ENCODE measurements around the gene GNPTAB.

GNPTAB gene

GRCh38 chr12:101785671-101786070, 45.1 kb downstream of the GNPTAB start:
- H3K9me3 ChIP-seq (ENCODE audit: control insufficient read depth, insufficient read depth, low read length) = no peaks in the 10 kb centered on the region
- DNase-seq (ENCODE audit: low read depth, low spot score) = no peak
- WGBS (ENCODE audit: insufficient coverage, insufficient read length) = no CpG with 5 or more reads among the region's 1 CpG
- H3K27me3 ChIP-seq (ENCODE audit: control insufficient read depth, insufficient read depth, low read length) = no peaks in the 10 kb centered on the region
- peaks cover 2% of the 10 kb centered on the region for H3K4me1 ChIP-seq (ENCODE audit: control insufficient read depth, insufficient read depth, low read length)
- no peak overlapping the region for H3K4me3 ChIP-seq (ENCODE audit: low read length)
- no peaks in the 10 kb centered on the region; the same call in 1 of the 2 replicates for H3K36me3 ChIP-seq (ENCODE audit: control insufficient read depth, insufficient read depth, low read length)
- no peak overlapping the region for H3K27ac ChIP-seq (ENCODE audit: low read length)

- Histone ChIP-seq H3K9me3 (ENCODE audit: control insufficient read depth, insufficient read depth, low read length) (no peaks in the 10 kb centered on the region), H3K4me1 (ENCODE audit: control insufficient read depth, insufficient read depth, low read length) (peaks cover 2% of the 10 kb centered on the region), H3K27me3 (ENCODE audit: control insufficient read depth, insufficient read depth, low read length) (no peaks in the 10 kb centered on the region), H3K36me3 (ENCODE audit: control insufficient read depth, insufficient read depth, low read length) (no peaks in the 10 kb centered on the region; the same call in 1 of the 2 replicates), H3K27ac (ENCODE audit: low read length) (no peak overlapping the region), H3K4me3 (ENCODE audit: low read length) (no peak overlapping the region)
- WGBS (ENCODE audit: insufficient coverage, insufficient read length) = no CpG with 5 or more reads among the region's 1 CpG
- no peak for DNase-seq (ENCODE audit: low read depth, low spot score)
These were observed 46.4 kb downstream of the GNPTAB start for GRCh38 chr12:101784376-101784775.

GRCh38 chr12:101783838-101784237, 46.9 kb downstream of the GNPTAB start:
- no peak for DNase-seq (ENCODE audit: low read depth, low spot score)
- Histone ChIP-seq H3K27me3 (ENCODE audit: control insufficient read depth, insufficient read depth, low read length) (no peaks in the 10 kb centered on the region), H3K27ac (ENCODE audit: low read length) (no peak overlapping the region), H3K4me3 (ENCODE audit: low read length) (no peak overlapping the region), H3K36me3 (ENCODE audit: control insufficient read depth, insufficient read depth, low read length) (no peaks in the 10 kb centered on the region; the same call in 1 of the 2 replicates), H3K4me1 (ENCODE audit: control insufficient read depth, insufficient read depth, low read length) (peaks cover 2% of the 10 kb centered on the region), H3K9me3 (ENCODE audit: control insufficient read depth, insufficient read depth, low read length) (no peaks in the 10 kb centered on the region)
- no CpG with 5 or more reads among the region's 2 CpGs for WGBS (ENCODE audit: insufficient coverage, insufficient read length)

GRCh38 chr12:101783150-101783549, 47.6 kb downstream of the GNPTAB start:
- no peak for DNase-seq (ENCODE audit: low read depth, low spot score)
- Histone ChIP-seq H3K27ac (ENCODE audit: low read length) (no peak overlapping the region), H3K4me3 (ENCODE audit: low read length) (no peak overlapping the region), H3K9me3 (ENCODE audit: control insufficient read depth, insufficient read depth, low read length) (no peaks in the 10 kb centered on the region), H3K36me3 (ENCODE audit: control insufficient read depth, insufficient read depth, low read length) (no peaks in the 10 kb centered on the region; the same call in 1 of the 2 replicates), H3K4me1 (ENCODE audit: control insufficient read depth, insufficient read depth, low read length) (peaks cover 2% of the 10 kb centered on the region), H3K27me3 (ENCODE audit: control insufficient read depth, insufficient read depth, low read length) (no peaks in the 10 kb centered on the region)
- WGBS (ENCODE audit: insufficient coverage, insufficient read length) = no CpG with 5 or more reads among the region's 2 CpGs

GRCh38 chr12:101782273-101782731, 48.5 kb downstream of the GNPTAB start:
- Histone ChIP-seq H3K36me3 (ENCODE audit: control insufficient read depth, insufficient read depth, low read length) (no peaks in the 10 kb centered on the region; the same call in 1 of the 2 replicates), H3K27ac (ENCODE audit: low read length) (no peak overlapping the region), H3K4me3 (ENCODE audit: low read length) (no peak overlapping the region), H3K4me1 (ENCODE audit: control insufficient read depth, insufficient read depth, low read length) (peaks cover 2% of the 10 kb centered on the region), H3K9me3 (ENCODE audit: control insufficient read depth, insufficient read depth, low read length) (no peaks in the 10 kb centered on the region), H3K27me3 (ENCODE audit: control insufficient read depth, insufficient read depth, low read length) (no peaks in the 10 kb centered on the region)
- WGBS (ENCODE audit: insufficient coverage, insufficient read length) = no CpG with 5 or more reads among the region's 3 CpGs
- DNase-seq (ENCODE audit: low read depth, low spot score) = no peak

GRCh38 chr12:101781834-101782233, 48.9 kb downstream of the GNPTAB start:
- WGBS (ENCODE audit: insufficient coverage, insufficient read length) = no CpG with 5 or more reads among the region's 3 CpGs
- no peak overlapping the region for H3K4me3 ChIP-seq (ENCODE audit: low read length)
- H3K27ac ChIP-seq (ENCODE audit: low read length) = no peak overlapping the region
- no peaks in the 10 kb centered on the region for H3K27me3 ChIP-seq (ENCODE audit: control insufficient read depth, insufficient read depth, low read length)
- H3K36me3 ChIP-seq (ENCODE audit: control insufficient read depth, insufficient read depth, low read length) = no peaks in the 10 kb centered on the region; the same call in 1 of the 2 replicates
- no peak for DNase-seq (ENCODE audit: low read depth, low spot score)
- no peaks in the 10 kb centered on the region for H3K9me3 ChIP-seq (ENCODE audit: control insufficient read depth, insufficient read depth, low read length)
- peaks cover 2% of the 10 kb centered on the region for H3K4me1 ChIP-seq (ENCODE audit: control insufficient read depth, insufficient read depth, low read length)

- DNase-seq (ENCODE audit: low read depth, low spot score) = no peak
- Histone ChIP-seq H3K4me1 (ENCODE audit: control insufficient read depth, insufficient read depth, low read length) (peaks cover 2% of the 10 kb centered on the region), H3K27ac (ENCODE audit: low read length) (no peak overlapping the region), H3K4me3 (ENCODE audit: low read length) (no peak overlapping the region), H3K36me3 (ENCODE audit: control insufficient read depth, insufficient read depth, low read length) (peaks cover 2% of the 10 kb centered on the region; the same call in 1 of the 2 replicates), H3K9me3 (ENCODE audit: control insufficient read depth, insufficient read depth, low read length) (no peaks in the 10 kb centered on the region), H3K27me3 (ENCODE audit: control insufficient read depth, insufficient read depth, low read length) (no peaks in the 10 kb centered on the region)
- no CpG with 5 or more reads among the region's 2 CpGs for WGBS (ENCODE audit: insufficient coverage, insufficient read length)
These were observed 50.2 kb downstream of the GNPTAB start for GRCh38 chr12:101780599-101780998.

- WGBS (ENCODE audit: insufficient coverage, insufficient read length) = no CpG with 5 or more reads among the region's 6 CpGs
- H3K27me3 ChIP-seq (ENCODE audit: control insufficient read depth, insufficient read depth, low read length) = no peaks in the 10 kb centered on the region
- no peak overlapping the region for H3K4me3 ChIP-seq (ENCODE audit: low read length)
- no peak overlapping the region for H3K27ac ChIP-seq (ENCODE audit: low read length)
- H3K4me1 ChIP-seq (ENCODE audit: control insufficient read depth, insufficient read depth, low read length) = peaks cover 2% of the 10 kb centered on the region
- H3K36me3 ChIP-seq (ENCODE audit: control insufficient read depth, insufficient read depth, low read length) = 0 out of 2 replicates have a peak, but pooled peaks cover 2% of the 10 kb centered on the region
- H3K9me3 ChIP-seq (ENCODE audit: control insufficient read depth, insufficient read depth, low read length) = no peaks in the 10 kb centered on the region
- DNase-seq (ENCODE audit: low read depth, low spot score) = no peak
These were observed 51.1 kb downstream of the GNPTAB start for GRCh38 chr12:101779626-101780025.

- no peak overlapping the region for H3K4me3 ChIP-seq (ENCODE audit: low read length)
- H3K36me3 ChIP-seq (ENCODE audit: control insufficient read depth, insufficient read depth, low read length) = 0 out of 2 replicates have a peak, but pooled peaks cover 2% of the 10 kb centered on the region
- no peaks in the 10 kb centered on the region for H3K9me3 ChIP-seq (ENCODE audit: control insufficient read depth, insufficient read depth, low read length)
- H3K4me1 ChIP-seq (ENCODE audit: control insufficient read depth, insufficient read depth, low read length) = peaks cover 2% of the 10 kb centered on the region
- no peak for DNase-seq (ENCODE audit: low read depth, low spot score)
- H3K27me3 ChIP-seq (ENCODE audit: control insufficient read depth, insufficient read depth, low read length) = no peaks in the 10 kb centered on the region
- WGBS (ENCODE audit: insufficient coverage, insufficient read length) = no CpG with 5 or more reads among the region's 3 CpGs
- no peak overlapping the region for H3K27ac ChIP-seq (ENCODE audit: low read length)
These were observed 51.6 kb downstream of the GNPTAB start for GRCh38 chr12:101779200-101779599.

GRCh38 chr12:101777978-101778377, 52.8 kb downstream of the GNPTAB start:
- no peak for DNase-seq (ENCODE audit: low read depth, low spot score)
- Histone ChIP-seq H3K27me3 (ENCODE audit: control insufficient read depth, insufficient read depth, low read length) (no peaks in the 10 kb centered on the region), H3K9me3 (ENCODE audit: control insufficient read depth, insufficient read depth, low read length) (no peaks in the 10 kb centered on the region), H3K36me3 (ENCODE audit: control insufficient read depth, insufficient read depth, low read length) (0 out of 2 replicates have a peak, but pooled peaks cover 2% of the 10 kb centered on the region), H3K4me1 (ENCODE audit: control insufficient read depth, insufficient read depth, low read length) (peaks cover 2% of the 10 kb centered on the region), H3K27ac (ENCODE audit: low read length) (no peak overlapping the region), H3K4me3 (ENCODE audit: low read length) (no peak overlapping the region)
- no CpG with 5 or more reads among the region's 4 CpGs for WGBS (ENCODE audit: insufficient coverage, insufficient read length)

- no peak overlapping the region for H3K27ac ChIP-seq (ENCODE audit: low read length)
- no peaks in the 10 kb centered on the region for H3K27me3 ChIP-seq (ENCODE audit: control insufficient read depth, insufficient read depth, low read length)
- no peaks in the 10 kb centered on the region for H3K9me3 ChIP-seq (ENCODE audit: control insufficient read depth, insufficient read depth, low read length)
- no peak overlapping the region for H3K4me3 ChIP-seq (ENCODE audit: low read length)
- no peak for DNase-seq (ENCODE audit: low read depth, low spot score)
- 0 out of 2 replicates have a peak, but pooled peaks cover 2% of the 10 kb centered on the region for H3K36me3 ChIP-seq (ENCODE audit: control insufficient read depth, insufficient read depth, low read length)
- no CpG with 5 or more reads among the region's 3 CpGs for WGBS (ENCODE audit: insufficient coverage, insufficient read length)
- H3K4me1 ChIP-seq (ENCODE audit: control insufficient read depth, insufficient read depth, low read length) = no peaks in the 10 kb centered on the region
These were observed 53.3 kb downstream of the GNPTAB start for GRCh38 chr12:101777485-101777884.
